Ishikawa (cell line): ENCODE measurements around the gene SMIM41.
A peak's percentile ranks its signal among the peaks of the same experiment; 100 is the strongest.

Source experiments
- CEBPB ChIP-seq: IDR thresholded peaks from 2 replicates; pipeline ENCODE4 v1.6.1; 2012
- CREB1 ChIP-seq: IDR thresholded peaks from 2 replicates; pipeline ENCODE4 v1.6.1; 2012; ENCODE audit warnings: low read depth
- EGR1 ChIP-seq: IDR thresholded peaks from 2 replicates; pipeline ENCODE4 v1.6.1; 2012
- EP300 ChIP-seq: IDR thresholded peaks from 2 replicates; pipeline ENCODE4 v1.6.1; 2012; ENCODE audit warnings: borderline replicate concordance
- FOXM1 ChIP-seq: IDR thresholded peaks from 2 replicates; pipeline ENCODE4 v1.6.1; 2012; ENCODE audit warnings: low read depth, borderline replicate concordance
- MAX ChIP-seq: IDR thresholded peaks from 2 replicates; pipeline ENCODE4 v1.6.1; 2012
- NFIC ChIP-seq: IDR thresholded peaks from 2 replicates; pipeline ENCODE4 v1.6.1; 2012
- RAD21 ChIP-seq: IDR thresholded peaks from 2 replicates; pipeline ENCODE4 v1.6.1; 2012; ENCODE audit warnings: low read depth
- REST ChIP-seq: IDR thresholded peaks from 2 replicates; pipeline ENCODE4 v1.6.1; 2012; ENCODE audit warnings: low read depth, mild to moderate bottlenecking
- TAF1 ChIP-seq: IDR thresholded peaks from 2 replicates; pipeline ENCODE4 v1.6.1; 2012; ENCODE audit warnings: low read depth, mild to moderate bottlenecking
- TCF12 ChIP-seq: IDR thresholded peaks from 2 replicates; pipeline ENCODE4 v1.6.1; 2012; ENCODE audit warnings: low read depth
- TEAD4 ChIP-seq: IDR thresholded peaks from 2 replicates; pipeline ENCODE4 v1.6.1; 2012
- USF1 ChIP-seq: IDR thresholded peaks from 2 replicates; pipeline ENCODE4 v1.6.1; 2012
- YY1 ChIP-seq: IDR thresholded peaks from 2 replicates; pipeline ENCODE4 v1.6.1; 2012; ENCODE audit warnings: low read depth
- ZBTB7A ChIP-seq: IDR thresholded peaks from 2 replicates; pipeline ENCODE4 v1.6.1; 2012; ENCODE audit warnings: low read depth

Gene SMIM41

GRCh38 chr12:52073531-52074381, 5.7 kb upstream of the SMIM41 start:
- 0 out of 2 replicates have a peak, but pooled peaks have one; percentile 39 for TF ChIP-seq MAX
- no peak for TF ChIP-seq TCF12
- TF ChIP-seq EGR1 = no peak
- no peak for TF ChIP-seq USF1
- TF ChIP-seq FOXM1 = no peak
- TF ChIP-seq NFIC = peak; percentile 64; the same call in 1 of the 2 replicates
- no peak for TF ChIP-seq REST
- TF ChIP-seq CEBPB = no peak

- TF ChIP-seq USF1 = no peak
- no peak for TF ChIP-seq CEBPB
- TF ChIP-seq NFIC = no peak
- no peak for TF ChIP-seq RAD21
- TF ChIP-seq TAF1 = no peak
- TF ChIP-seq TEAD4 = no peak
- no peak for TF ChIP-seq EGR1
- no peak for TF ChIP-seq EP300
- no peak for TF ChIP-seq REST
- no peak for TF ChIP-seq YY1
- no peak for TF ChIP-seq TCF12
- TF ChIP-seq MAX = no peak
- no peak for TF ChIP-seq CREB1
- TF ChIP-seq ZBTB7A = no peak
- no peak for TF ChIP-seq FOXM1
Observed at GRCh38 chr12:52074971-52075724, 4.4 kb upstream of the SMIM41 start.

- TF ChIP-seq TEAD4 = no peak
- TF ChIP-seq TAF1 = no peak
- TF ChIP-seq CEBPB = no peak
- no peak for TF ChIP-seq EP300
- no peak for TF ChIP-seq ZBTB7A
- TF ChIP-seq USF1 = no peak
- no peak for TF ChIP-seq TCF12
- no peak for TF ChIP-seq YY1
- no peak for TF ChIP-seq NFIC
- no peak for TF ChIP-seq CREB1
- no peak for TF ChIP-seq MAX
- no peak for TF ChIP-seq RAD21
- TF ChIP-seq EGR1 = no peak
- no peak for TF ChIP-seq REST
- no peak for TF ChIP-seq FOXM1
Observed at GRCh38 chr12:52076811-52077210, 2.7 kb upstream of the SMIM41 start.
